ENCODE data around the gene MINDY4. TPM values are rescaled to one million over a fixed set of nuclear protein-coding genes. Genes with fewer than 3 reads are reported as not detected.

MINDY4 gene
- total and polyA plus RNA-seq, 2 of the 8 experiments (the other 6 are each of a cell fraction or from before 2014, with no cell fraction given): 1.3 to 3.6 TPM

- Histone ChIP-seq H3K14ac (ENCODE audit: insufficient read length) (no peak overlapping the region), H4K91ac (replicated peaks; ENCODE audit: insufficient read length, low read length) (no peak overlapping the region), H3K36me3 (ENCODE audit: control insufficient read depth in 2 of 4, insufficient read depth in 4 of 4, low read length in 3 of 4) (no peaks in the 10 kb centered on the region), H4K8ac (ENCODE audit: extremely low read depth, insufficient read depth, low read length) (no peak overlapping the region), H3K18ac (ENCODE audit: extremely low read depth, low read length) (no peak overlapping the region), H3K27me3 (replicated peaks in 1 of 4; ENCODE audit: control insufficient read depth in 3 of 4, extremely low read depth in 1 of 4, insufficient read depth in 3 of 4, low read length in 3 of 4) (no peaks in the 10 kb centered on the region), H3K4me1 (replicated peaks in 1 of 4; ENCODE audit: control insufficient read depth in 3 of 4, insufficient read depth in 4 of 4, low read length in 3 of 4) (no peaks in the 10 kb centered on the region; a peak in 1 of 7 replicates), H2BK120ac (replicated peaks; ENCODE audit: low read depth, low read length) (no peak overlapping the region), H3K4me2 (ENCODE audit: insufficient read depth in 1 of 2, low read depth in 2 of 2, low read length in 2 of 2) (no peak overlapping the region), H4K20me1 (replicated peaks in 1 of 2; ENCODE audit: control insufficient read depth in 1 of 2, insufficient read depth in 2 of 2, low read length in 2 of 2) (no peaks in the 10 kb centered on the region), H2BK5ac (ENCODE audit: low read depth, low read length) (no peak overlapping the region), H2BK20ac (ENCODE audit: low read length) (no peak overlapping the region), H2AFZ (ENCODE audit: low read length) (no peak overlapping the region), H3K4ac (replicated peaks; ENCODE audit: insufficient read length, low read depth, low read length) (no peak overlapping the region), H4K5ac (ENCODE audit: insufficient read length, low read depth, low read length) (no peak overlapping the region), H3K23ac (ENCODE audit: insufficient read length) (no peak overlapping the region), H3K23me2 (ENCODE audit: low read depth, low read length) (no peaks in the 10 kb centered on the region), H3K56ac (replicated peaks; ENCODE audit: insufficient read length, low read depth, low read length) (no peak overlapping the region), H3K4me3 (ENCODE audit: extremely low read depth in 1 of 4, insufficient read depth in 2 of 4, low read depth in 3 of 4, low read length in 4 of 4) (no peak overlapping the region), H3K9me3 (ENCODE audit: insufficient read depth in 2 of 2, low read depth in 1 of 2, low read length in 1 of 2) (no peaks in the 10 kb centered on the region), H3K79me2 (ENCODE audit: control insufficient read depth in 1 of 2, insufficient read depth in 2 of 2, low read length in 2 of 2) (no peaks in the 10 kb centered on the region), H2AK5ac (ENCODE audit: low read depth, low read length) (no peak overlapping the region), H3K79me1 (ENCODE audit: low read depth, low read length) (no peaks in the 10 kb centered on the region), H2BK12ac (ENCODE audit: low read depth, low read length) (no peak overlapping the region), H3K27ac (ENCODE audit: low read depth, low read length) (no peak overlapping the region), H3K9ac (replicated peaks in 1 of 4; ENCODE audit: extremely low read depth in 1 of 4, low read depth in 3 of 4, low read length in 3 of 4) (no peak overlapping the region), H2BK15ac (ENCODE audit: low read length) (no peak overlapping the region)
- POLR2A ChIA-PET (ENCODE audit: partially characterized antibody): interaction anchor here (1.2 kb wide), 1 partner anchor 17 kb away, joined by 3 read pairs; no protein-coding TSS in a partner anchor
- WGBS, 2 experiments (ENCODE audit: extremely low coverage in 1 of 2, insufficient coverage in 1 of 2, insufficient read length in 1 of 2, insufficient replicate concordance in 2 of 2, low coverage in 1 of 2, low lambda C conversion rate in 2 of 2, missing lambda C conversion rate in 1 of 2): 92% methylated on average over 12 of the region's 12 CpGs; no CpG with 5 or more reads in 1 of the 2 experiments
- CTCF ChIA-PET (ENCODE audit: partially characterized antibody): interaction anchor here (1.0 to 4.1 kb wide), 9 partner anchors 12 to 229 kb away, joined by 3 to 31 read pairs (median 6); partner anchors contain the start of gene CRHR2
- no peak for DNase-seq (ENCODE audit: low read depth in 1 of 2, low spot score in 2 of 2)
- TF ChIP-seq HDAC6 (IDR thresholded peaks at IDR 0.05; ENCODE audit: low read depth, low read length) (no peak), CREB1 (IDR thresholded peaks at IDR 0.05) (no peak), RBBP5 (IDR thresholded peaks at IDR 0.05; ENCODE audit: borderline replicate concordance, low read depth, low read length) (no peak), CEBPB (IDR thresholded peaks at IDR 0.05; ENCODE audit: low read depth, low read length) (no peak), EZH2 (IDR thresholded peaks at IDR 0.05; ENCODE audit: low read depth, low read length, severe bottlenecking) (no peak), JUN (IDR thresholded peaks at IDR 0.05; ENCODE audit: low read depth, low read length) (no peak), BCL11A (IDR thresholded peaks at IDR 0.05; ENCODE audit: low read depth in 2 of 2, low read length in 2 of 2) (no peak), RAD21 (IDR thresholded peaks at IDR 0.05 in 1 of 2, conservative IDR thresholded peaks at IDR 0.05 in 1 of 2; ENCODE audit: low read depth in 2 of 2, low read length in 2 of 2) (no peak)
- FAIRE-seq: no peak
Measured at GRCh38 chr7:30744075-30744417, 27.2 kb upstream of the MINDY4 start.

Data from H1 (cell line).